Measurements from ENCODE around the gene CMTM7.

Gene CMTM7

DNA sequence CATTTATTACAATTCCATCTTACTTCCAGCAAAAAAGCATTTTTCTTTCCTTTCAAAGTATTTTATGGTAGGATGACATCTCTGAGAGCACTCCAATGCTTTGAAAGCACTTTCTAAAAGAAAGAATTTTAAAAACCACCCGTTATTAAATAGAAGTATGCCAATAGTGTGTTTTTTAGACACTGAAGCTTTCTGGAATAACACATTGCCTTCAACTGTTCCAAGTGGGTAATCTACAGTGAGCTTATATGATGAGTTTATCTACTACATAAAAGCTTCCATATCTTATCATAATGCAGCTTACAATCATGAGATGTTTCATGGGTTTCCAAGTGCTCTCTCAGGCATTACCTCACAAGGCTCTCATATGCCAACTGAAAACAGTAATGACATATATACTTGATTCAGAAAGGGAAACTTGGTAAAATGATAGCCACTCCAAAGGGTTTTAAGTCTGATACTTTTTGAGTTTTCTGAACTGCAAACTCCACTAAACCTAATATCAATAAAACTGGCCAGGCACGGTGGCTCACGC lies 96.9 kb downstream of the CMTM7 start:
- DNase-seq (ENCODE audit: low read depth in 2 of 2) = no peak

DNA sequence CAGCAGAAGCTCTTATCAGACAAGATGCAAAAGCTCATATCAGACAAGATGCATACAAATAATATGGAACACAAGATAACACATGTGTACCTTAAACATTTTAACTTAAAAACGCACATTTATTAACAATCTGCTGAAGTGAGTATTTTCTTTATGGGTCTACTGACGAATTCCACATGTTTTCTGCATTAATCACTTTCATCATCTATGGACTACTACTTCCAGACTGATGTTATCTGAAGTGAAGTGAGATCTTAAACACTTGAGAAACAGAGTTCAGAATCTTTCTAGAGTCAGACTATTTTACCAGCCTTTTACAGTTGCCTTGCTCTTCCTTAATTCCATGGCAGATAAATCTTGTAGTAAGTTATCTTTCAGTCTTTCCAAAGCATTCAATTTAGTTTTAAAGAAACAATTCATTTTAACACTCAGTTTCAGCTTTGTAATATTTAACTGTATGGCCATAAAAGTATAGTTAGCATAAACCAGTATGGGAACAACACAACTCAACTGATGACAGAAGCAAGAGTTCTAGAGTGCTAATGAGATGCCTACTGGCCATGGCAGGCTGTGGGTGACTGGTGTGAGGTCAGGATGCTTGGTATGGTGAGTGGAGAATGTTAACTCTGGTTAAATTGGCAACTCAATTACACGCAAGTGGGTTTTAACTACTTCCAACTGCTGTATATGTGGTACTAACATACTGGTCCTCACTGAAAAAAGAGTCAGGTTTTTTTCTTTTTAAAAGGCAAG lies 101.2 kb downstream of the CMTM7 start:
- peak in 1 of 2 experiments; percentile 14 for DNase-seq (ENCODE audit: low read depth in 2 of 2)

DNA sequence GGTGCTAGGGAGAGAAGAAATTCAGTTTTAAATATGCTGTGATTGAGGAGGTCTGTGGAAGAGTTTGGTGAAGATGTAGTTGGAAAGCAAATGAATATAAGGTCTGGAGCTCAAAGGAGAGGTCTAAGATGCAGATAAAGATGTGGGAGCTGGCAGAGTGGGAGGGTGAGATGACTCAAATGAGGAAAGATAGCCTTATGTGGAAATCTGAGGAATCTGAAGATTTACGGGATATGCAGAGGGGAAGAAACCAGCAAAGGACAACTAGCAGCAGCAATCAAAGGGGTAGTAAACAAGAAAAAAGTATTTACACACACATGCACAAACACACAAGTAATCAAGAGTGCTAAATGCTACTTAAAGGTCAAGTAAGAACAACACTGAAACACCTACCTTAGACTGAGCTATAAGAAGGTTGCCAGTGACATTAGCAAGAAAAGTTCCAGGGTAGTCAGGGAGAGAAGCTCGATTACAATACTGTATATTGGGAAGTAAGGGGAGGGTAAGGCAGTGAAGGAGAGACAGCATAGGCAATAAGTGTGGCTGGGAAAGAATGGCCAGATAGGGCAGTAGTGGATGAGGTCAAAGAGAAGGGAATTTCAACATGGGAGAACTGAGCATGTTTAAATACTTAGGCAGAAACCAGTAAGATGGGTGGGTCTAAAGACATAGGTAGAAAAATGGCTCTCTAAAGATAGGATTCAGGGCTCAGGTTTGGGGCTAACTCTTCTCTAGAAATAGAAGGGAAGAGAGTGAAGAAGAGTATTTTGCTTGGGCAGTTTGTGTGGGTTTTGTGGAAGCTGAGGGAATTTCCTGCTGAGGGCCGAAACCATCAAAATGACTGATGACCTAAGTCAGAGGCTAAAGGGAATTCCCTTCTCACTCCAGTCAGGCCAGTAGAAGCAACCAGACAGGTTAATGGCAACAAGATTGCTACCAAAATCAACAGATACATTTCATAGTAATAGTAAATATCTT lies 102.1 kb downstream of the CMTM7 start:
- DNase-seq (ENCODE audit: low read depth in 2 of 2) = no peak

DNA sequence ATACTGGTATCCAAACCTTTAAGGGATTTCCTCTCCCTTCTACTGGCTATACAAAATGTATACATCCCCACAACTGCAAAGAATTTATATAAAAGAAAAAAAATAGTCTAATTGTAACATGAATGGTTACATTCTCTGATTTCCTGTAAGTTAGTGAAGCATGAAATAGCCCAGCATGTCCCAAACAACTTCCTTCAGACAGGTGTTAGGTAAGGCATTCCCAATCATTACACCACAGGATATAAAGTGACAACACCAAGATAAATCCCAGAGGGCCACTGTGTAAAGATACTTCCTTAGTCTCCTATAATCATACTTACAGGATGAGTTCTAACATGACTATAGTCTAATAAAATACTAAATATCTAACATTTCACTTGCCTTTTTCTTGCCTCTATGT lies 103.4 kb downstream of the CMTM7 start:
- no peak for DNase-seq (ENCODE audit: low read depth in 2 of 2)

DNA sequence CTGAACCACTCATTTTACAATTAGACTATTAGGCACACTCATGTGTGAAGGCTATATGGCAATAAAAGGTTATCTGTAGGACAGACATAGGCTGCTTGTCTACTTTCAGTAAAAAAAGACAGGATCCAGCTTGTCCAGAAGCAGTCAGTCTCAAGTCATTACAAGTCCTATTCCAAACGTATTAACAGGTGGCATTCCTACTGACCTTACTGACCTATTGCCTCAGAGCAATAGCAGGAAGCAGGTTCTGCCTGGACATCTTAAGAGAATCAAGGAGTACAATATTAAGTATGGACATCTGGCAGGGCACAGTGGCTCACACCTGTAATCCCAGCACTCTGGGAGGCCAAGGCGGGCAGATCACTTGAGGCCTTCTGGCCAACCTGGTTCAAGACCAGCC lies 104.0 kb downstream of the CMTM7 start:
- no peak for DNase-seq (ENCODE audit: low read depth in 2 of 2)

DNA sequence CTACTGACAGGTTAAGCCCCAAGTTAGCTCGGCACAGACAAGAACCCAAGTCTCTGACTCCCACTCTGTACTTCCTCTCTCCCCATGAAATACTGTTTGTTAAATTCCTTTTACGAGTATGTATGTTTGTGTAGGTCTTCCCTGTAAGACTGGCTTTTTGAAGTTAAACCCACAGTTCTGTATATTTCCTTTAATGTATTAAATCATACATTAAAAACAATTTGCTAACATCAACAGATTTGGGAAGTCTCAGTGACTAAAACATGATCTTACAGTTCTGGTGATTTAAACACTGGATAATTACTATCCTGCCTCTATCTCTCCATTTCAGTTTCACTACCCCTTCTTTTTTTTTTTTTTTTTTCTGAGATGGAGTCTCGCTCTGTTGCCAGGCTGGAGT lies 106.6 kb downstream of the CMTM7 start:
- DNase-seq (ENCODE audit: low read depth in 2 of 2) = no peak

DNA sequence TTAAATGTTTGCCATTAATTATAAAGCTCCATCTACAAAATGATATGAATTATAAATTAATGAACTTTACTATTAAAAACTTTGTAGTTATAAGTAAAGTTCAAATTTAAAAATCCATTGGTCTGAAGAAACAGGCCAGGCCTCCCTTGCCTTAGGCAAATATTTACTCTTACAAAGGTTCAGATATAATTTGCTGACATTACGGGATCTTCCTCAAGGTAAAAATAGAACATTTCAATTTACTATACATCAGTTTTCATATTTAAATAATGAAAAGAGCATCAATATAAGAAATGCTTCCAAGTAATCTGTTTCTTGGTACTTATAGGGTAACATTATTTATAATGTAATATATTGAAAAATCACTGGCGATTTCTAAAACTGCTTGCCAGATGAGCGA lies 107.3 kb downstream of the CMTM7 start:
- DNase-seq (ENCODE audit: low read depth in 2 of 2) = no peak

DNA sequence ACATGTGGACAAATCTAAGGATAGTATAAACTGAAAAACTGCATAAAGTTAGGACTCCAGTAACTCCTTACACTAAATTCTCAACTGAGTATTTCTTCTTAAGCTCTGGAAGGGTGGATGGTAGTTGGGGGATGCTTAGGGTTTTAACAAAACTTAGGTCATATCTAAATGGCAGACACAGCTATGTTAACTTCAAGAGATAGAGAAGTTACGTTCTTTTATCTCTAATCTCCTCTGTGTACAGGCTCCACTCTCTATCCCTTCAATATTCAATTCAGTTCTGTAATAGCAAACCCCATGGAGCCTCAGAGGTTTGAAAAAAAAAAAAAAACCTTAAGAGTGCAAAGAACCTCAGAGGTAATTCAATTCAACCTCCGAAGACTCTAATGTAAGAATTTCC lies 107.9 kb downstream of the CMTM7 start:
- DNase-seq (ENCODE audit: low read depth in 2 of 2) = no peak

DNA sequence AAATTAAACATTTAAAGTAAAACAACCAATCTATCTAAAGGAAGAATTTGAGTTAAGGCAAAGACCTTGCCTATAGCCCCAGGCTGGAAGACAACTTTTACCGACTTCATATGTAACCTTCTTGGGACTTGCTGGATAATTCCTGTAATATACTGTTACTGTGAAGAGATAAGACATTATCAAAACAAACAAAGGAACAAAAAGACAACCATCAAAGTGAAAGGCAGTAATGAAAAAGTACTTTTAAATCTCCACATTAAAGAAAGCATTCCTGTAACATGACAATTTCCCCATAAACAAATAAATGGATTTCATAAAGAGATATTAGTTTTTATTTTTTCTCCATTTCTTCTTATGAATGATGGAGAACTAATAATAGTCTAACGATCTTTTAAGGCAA lies 108.6 kb downstream of the CMTM7 start:
- no peak for DNase-seq (ENCODE audit: low read depth in 2 of 2)

DNA sequence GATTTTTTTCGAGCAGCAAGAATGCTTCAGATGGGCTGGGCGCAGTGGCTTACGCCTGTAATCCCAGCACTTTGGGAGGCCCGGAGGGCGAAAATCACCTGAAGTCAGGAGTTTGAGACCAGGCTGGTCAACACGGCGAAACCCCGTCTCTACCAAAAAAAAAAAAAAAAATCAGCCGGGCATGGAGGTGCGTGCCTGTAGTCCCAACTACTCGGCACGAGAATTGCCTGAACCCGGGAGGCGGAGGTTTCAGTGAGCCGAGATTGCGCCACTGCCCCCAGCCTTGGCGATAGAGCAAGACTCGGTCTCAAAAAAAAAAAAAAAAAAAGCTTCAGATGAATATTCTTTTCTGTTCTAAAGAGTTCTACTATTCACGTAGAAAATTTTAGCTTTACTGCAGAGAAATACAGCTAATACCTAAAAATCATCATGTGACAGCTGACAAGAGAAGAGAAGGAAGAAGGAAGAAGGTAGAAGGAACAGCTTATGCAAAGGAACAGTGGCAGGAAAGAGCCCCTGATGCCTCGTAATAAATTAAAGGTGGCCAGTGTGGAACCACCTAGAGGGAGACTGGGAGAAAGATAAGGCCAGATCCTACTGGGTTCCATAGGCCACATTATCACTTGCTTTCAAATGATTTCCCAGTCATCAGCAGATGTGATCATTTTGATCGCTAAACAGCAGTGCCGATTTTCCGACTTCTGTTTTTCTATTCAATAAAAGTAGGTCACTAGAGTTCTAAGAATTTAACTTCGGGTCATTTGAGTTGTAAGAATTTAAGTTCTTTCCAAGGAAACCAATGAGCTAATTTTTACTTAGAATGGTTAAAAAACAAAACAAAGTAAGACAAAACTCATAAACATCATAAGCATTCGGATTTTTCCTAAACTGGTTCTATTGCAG lies 109.5 kb downstream of the CMTM7 start:
- no peak for DNase-seq (ENCODE audit: low read depth in 2 of 2)

DNA sequence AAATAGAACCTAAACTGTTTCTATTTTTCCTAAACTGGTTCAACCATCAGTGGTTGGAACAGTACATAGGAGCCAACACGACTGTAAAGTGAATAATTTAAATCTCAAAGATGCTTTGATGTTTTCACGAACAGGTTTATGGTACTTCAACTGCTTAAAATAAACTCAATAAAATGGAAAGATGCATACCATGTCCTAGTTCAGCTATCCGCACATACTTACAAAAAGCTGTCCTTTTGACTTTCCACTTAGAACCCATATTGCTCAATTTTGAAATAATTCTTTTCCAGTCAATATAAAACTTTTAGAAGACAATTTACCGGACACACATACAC lies 110.1 kb downstream of the CMTM7 start:
- no peak for DNase-seq (ENCODE audit: low read depth in 2 of 2)

DNA sequence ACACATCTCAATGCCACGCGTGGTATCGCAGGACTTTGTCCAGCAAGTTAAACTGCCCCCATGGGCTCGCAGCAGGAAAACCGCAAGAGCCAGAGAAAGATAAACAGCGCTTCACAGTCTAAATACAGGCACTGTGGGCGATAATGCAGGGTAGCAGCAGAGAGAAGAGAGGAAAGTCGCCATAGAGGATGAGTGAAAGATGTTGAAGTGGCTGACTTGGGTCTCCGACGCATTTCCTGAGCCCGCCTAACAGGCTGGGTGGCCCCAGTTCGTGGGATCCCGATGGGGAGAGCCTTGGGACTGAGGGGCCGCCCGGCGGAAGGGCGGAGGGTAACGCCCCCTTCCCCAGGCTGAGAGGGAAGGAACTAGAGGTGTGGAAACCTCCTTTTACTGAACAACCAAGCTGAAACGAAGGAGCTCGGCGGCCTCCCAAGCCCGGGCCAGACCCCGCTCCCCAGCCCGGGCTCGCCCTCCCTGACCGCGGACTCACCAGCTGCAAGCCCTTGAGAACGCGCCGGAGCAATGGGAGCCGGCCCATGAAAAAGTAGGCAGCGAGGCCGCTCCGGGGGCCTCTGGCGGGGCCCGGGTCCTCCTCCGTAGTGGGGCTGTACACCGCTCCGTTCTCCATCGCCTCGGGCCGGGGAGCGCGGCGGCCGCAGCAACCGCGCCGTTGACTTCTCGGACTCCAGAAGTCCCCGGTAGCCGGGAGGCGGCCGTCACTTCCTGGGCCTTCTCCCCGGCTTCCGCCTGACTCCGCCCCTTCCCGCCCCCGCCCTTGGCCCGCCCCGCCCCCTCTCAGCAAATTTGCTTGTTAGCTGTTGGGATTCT lies 110.7 kb downstream of the CMTM7 start, which contains the start of gene CMTM6:
TSS of gene CMTM6 (minus strand) at position 735 of the 828 bp plus-strand sequence. CDS start at position 628, 107 bp downstream.
- DNase-seq (ENCODE audit: low read depth in 2 of 2) = peak in 1 of 2 experiments; percentile 24

DNA sequence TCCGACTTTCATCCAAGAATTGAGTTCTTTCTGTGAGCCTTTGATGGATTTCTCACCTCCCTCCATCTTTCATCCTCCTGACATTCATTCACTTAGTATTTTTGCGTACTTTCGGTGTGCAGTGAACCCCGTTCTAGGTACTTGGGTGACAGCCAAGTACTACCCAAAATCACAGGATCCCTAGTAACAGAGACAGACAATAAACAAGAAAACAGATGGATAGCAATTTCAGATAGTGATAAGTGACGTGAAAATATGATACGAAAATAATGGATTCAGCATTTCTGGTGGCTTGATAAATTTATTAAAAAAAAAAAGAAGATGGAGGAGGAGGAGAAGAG lies 111.3 kb downstream of the CMTM7 start:
- DNase-seq (ENCODE audit: low read depth in 2 of 2) = no peak

All from fibroblast of skin of left biceps (primary cell).